Fibroblast of the conjunctiva (primary cell): Measurements from ENCODE around the gene SH3GL2.

Experiments used
- DNase-seq: peaks from one replicate; pipeline ENCODE4 v3.0.0-alpha.2; 2010; ENCODE audit warnings: low read depth

The SH3GL2 gene

DNA sequence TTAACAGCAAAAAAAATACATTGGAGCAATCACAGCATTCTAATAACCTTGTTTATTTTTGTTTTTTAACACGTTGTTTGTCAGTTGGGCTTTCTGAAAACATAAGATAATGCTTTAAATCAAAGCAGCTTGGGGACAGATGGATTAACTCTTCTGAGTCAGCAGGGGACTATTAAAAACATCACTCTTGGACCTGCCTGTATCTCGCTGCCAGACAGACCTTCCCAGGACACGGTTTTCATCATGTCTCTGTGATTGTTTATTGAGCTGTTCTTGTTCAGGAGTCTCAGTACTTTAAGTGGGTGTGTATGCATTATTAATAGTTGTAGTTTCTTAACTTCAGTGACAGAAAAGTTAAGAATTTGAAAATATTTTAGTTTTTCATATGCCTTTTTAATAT lies 173.2 kb downstream of the SH3GL2 start:
- DNase-seq = no peak

DNA sequence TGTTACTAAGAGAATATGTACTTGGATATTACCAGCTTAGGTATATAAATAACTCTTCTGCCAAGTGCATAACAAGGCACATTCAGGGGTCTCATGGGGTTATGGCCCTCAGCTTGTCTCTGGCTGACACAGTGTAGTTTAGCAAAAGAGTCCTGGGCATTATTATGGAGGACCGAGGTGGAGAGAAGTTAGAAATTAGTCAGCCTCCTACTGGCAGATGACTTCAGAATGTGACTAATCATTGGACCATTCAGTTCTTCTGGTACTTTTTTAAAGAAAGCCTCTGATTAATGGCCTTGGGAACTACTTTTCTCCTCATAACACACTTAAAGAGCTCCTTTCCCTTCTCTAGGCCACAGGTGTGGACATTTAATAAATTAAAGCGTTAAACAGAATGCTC lies 178.9 kb downstream of the SH3GL2 start:
- DNase-seq = no peak

GRCh38 chr9:17760250-17760649 lies 181.4 kb downstream of the SH3GL2 start:
- no peak for DNase-seq

DNA sequence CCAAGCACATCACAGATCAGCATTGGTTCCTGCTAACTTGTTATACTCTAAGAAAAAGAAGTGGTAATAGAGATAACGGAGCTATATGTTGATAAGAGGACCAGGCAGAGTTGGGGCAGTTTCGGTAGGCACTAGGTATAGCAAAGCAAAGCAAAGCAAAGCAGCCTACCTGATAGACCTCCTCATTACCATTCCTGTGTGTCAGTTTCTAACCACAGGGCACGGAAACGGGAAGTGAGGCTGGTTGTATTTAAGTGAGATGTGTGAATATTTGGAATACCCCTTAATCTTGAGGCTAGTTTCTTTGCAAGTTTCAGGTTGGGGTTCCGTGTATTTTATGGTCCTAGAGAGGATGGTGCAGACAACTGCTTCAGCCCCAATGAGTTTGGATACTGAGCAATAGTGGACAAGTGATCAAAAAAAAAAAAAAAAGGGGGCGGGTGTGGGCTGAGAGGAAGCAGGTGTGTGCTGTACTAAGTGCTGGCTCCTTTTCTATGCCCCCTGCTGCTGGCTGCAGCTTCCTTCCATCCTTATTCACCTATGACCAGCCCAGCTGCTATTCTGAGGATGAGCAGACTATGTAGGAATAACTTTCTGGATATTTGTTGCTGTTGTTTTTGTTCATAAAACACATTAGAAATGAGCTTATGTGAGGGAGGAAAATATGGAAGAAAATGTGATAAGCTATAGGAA lies 183.3 kb downstream of the SH3GL2 start:
- no peak for DNase-seq

DNA sequence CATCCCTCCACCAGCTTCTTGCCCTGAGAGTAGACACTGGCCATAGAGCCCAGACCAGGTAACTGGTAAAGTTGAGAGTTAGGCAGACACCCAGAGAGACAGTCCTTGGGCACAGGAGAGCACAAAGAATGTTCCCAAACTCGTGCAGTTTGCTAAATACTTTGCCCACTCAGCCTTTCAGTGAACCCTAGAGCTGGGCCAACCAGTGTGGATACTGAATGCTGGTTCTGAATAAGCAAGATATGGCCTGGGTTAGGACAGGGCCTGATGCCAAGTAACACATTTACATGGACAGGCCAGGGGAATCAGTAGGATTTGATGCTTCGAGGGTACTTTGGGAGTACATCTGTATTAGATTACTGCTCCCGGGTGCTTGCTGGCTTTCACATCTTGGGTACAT lies 185.4 kb downstream of the SH3GL2 start:
- DNase-seq = no peak

GRCh38 chr9:17765131-17765530 lies 186.3 kb downstream of the SH3GL2 start:
- peak; percentile 29 for DNase-seq

- no peak for DNase-seq
Measured at GRCh38 chr9:17772223-17772622, 193.4 kb downstream of the SH3GL2 start.

- no peak for DNase-seq
Measured at GRCh38 chr9:17775656-17776055, 196.8 kb downstream of the SH3GL2 start.

GRCh38 chr9:17776735-17777134 lies 197.9 kb downstream of the SH3GL2 start:
- no peak for DNase-seq

- DNase-seq = no peak
Measured at GRCh38 chr9:17777465-17777864, 198.6 kb downstream of the SH3GL2 start.

DNA sequence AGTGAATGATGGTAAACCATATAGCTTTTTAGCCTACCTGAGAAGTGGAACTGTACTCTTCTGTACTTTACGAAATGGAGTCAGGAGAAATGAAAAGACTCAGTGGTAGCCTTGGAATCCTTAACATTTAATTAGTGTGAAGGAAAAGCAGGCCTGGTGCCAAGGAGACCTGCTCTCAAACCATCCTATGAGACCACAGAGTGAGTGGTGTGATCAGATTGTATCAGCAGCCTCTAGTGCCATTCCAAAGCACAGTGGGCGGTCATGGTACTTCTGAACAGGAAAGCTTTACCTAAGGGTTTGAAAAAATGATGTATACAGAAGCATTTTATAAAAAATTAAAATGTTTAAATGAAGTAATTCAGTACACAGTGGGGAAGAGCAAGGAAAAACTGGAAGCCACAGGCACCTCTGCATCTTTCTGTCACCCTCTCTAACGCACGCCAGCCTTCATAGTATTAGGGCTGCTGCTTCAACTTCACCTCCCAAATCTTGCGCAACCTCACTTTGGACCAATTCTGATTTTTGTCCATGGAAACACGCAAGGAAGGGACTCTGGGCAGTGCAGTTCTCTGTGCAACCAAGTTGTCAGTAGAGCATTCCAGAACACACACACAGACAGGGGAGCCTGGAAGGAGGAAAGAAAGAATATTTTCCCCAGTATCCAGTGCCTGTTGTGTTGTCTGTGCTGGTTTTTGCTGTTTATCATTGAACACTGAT lies 203.7 kb downstream of the SH3GL2 start:
- no peak for DNase-seq

- no peak for DNase-seq
Measured at GRCh38 chr9:17783227-17783626, 204.4 kb downstream of the SH3GL2 start.

DNA sequence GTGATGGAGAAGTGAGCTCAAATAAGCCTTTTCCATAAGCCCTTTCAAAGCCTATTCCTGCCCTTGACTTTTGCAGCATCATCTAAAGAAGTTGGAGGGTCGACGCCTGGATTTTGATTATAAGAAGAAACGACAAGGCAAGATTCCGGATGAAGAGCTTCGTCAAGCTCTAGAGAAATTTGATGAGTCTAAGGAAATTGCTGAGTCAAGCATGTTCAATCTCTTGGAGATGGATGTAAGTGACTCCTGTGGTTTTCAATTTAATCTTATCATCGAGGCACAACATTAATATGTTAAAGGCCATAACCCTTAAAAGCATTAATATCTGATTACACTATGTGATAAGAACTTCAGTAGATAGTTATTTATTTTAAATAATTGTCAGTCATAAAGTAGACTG lies 210.4 kb downstream of the SH3GL2 start:
- no peak for DNase-seq

DNA sequence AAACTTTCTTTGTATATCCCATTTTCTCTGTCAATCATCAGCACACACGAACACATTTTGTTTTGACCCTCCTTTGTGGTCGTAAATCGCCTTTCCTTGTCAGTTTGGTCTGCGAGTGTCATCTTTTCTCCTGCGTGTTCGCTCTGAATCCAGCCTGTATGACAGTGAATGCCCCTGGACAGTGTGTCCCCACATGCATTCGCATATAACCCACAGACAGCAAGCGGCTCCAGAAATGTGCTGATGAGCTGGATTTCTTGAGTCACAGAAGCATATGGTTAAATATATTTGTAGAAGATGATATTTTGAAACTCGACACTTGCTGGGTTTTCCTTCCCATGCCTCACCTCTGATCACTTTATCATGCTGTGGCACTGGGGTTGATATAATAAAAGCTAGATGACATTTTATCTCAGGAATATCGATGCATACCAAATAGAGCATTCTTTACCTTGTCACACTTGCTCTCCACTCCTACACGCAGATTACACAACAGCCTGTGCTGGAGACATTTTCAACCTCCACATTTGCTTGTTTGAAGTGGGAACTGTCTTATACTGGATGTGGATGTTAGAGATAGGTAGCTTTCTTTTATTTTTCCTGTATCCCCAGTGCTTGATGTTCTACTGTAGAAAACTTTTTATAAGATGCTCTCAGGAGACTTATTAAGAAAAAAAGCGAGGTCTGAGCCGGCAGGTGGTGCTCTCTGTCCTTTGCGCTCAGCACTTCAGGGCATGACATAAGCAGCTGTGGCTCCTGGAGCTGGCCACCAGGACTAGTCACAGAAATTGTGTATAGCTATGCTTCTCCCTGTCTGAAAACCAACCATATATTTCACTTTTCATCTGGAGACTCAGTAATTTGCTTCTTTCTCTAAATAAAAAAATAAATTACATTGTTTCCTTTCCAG lies 215.1 kb downstream of the SH3GL2 start:
- no peak for DNase-seq

GRCh38 chr9:17795744-17796143 lies 216.9 kb downstream of the SH3GL2 start:
- DNase-seq = no peak

DNA sequence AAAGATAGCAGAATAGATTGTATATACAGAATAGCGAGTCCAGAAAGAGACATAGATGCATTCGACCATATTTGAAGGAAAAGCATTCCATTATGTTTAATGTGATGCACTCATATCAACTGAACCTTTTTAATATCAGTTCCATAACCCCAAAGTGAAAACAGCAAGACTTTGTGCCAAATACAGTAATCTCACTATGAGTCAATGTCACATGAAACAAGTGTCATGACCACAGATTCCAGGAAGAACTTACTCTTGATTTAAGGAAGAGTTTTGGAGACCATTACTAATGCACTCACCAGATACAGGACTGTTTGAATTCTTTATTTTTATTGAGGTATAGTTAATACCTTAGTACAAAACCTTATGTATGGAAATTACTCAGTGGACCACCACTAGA lies 220.5 kb downstream of the SH3GL2 start:
- no peak for DNase-seq

DNA sequence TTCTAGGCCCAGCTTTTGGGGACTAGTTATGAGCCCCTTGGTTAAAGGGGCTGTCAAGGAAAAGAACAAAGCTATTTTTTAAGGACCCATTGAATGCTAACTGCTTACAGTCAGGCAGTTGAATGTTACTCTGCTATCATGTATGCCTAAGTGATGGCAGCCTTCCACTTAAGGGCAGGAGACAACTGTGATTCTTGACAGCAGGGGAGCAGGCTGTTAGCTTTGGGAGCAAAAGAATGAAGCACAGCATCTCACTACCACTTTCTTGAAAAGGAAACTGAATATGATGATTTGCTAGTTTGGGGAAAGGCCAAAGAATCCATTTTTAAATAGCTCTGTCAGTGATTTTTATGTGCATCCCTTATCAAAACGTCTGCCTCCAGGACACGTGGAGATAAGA lies 221.6 kb downstream of the SH3GL2 start:
- no peak for DNase-seq

DNA sequence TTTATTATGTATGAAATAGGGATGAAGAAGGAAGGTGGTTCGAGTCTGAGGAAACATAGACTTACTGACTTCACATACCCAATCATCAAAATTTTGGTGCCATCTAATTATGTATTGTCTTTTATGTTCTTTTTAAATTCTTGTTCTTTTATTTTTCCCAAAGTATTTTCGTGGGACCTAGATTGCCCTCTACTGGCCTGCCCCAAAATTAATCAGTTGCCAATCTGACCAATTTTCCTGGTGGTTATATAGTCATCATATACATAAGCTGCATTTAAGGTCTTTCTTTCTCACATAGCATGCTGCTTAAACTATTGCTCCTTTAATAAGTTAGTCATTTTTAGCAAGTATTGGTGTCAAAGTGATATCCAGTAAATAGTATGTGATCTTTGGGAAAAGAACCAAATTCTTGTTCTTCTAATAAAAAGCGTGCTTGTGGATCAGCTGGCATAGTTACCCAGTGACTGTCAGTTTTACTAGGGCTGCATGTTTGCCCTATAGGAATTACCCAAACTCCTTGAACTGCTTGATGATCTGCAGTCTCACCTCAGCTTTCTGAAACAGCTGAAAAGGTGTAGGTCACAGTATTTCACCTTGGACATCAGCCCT lies 223.5 kb downstream of the SH3GL2 start:
- DNase-seq = peak; percentile 2

- DNase-seq = no peak
Measured at GRCh38 chr9:17807613-17808282, 228.9 kb downstream of the SH3GL2 start.

- DNase-seq = no peak
Measured at GRCh38 chr9:17810317-17810716, 231.5 kb downstream of the SH3GL2 start.

DNA sequence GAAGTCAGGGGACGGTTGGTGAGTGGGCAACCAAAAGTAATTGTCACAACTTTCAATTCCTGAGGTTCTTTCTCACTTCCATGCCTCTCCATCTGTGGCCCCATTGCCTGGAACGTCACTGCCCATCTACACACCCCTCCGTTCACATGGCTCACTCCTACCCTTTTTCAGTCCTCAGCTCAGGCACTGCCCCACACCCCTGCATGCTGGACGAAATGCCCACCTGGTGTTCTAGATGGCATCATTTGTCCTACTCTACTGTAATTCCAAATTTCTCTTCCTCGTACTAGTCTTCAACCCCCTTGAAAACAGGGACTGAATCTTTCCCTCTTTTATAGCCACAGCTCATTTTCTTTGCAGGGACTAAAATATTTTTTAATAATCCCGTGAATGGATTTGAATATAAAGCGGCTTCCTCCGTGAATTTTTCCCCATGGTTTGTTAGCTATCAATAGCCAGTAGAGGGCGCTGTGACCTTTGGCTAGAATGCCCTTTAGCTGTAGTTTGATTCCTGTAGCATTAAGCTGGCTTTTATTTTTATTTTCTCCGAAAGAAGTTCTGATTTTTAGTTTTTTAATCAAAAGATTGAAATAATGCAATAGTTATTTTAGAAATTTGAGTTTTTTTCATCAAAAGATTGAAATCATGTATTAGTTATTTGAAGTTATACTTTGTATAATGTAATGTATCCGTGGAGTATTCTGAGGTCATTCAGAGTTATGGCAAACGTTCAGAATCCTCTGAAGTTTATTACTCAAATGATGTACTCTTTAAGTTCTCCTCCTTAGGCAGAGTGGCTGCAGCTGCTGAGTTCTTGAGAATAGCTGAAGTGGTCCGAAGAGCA lies 232.1 kb downstream of the SH3GL2 start:
- peak; percentile 45 for DNase-seq
